ENCODE data around the gene FEM1C.

Gene FEM1C

GRCh38 chr5:115556276-115556675 lies 11.7 kb upstream of the FEM1C start:
- Histone ChIP-seq H3K27me3 (ENCODE audit: insufficient read depth, low read length) (no peaks in the 10 kb centered on the region), H3K9ac (ENCODE audit: low read depth, low read length) (no peak overlapping the region), H3K36me3 (ENCODE audit: insufficient read depth, low read length) (no peaks in the 10 kb centered on the region), H3K4me1 (ENCODE audit: insufficient read depth, low read length) (peaks cover 9% of the 10 kb centered on the region), H3K27ac (ENCODE audit: low read depth, low read length) (no peak overlapping the region), H3K4me3 (ENCODE audit: low read length) (no peak overlapping the region), H3K9me3 (ENCODE audit: insufficient read depth, low read depth, low read length) (no peaks in the 10 kb centered on the region)
- 95% methylated on average over 2 of the region's 2 CpGs for WGBS

- Histone ChIP-seq H3K4me3 (ENCODE audit: low read length) (no peak overlapping the region), H3K9me3 (ENCODE audit: insufficient read depth, low read depth, low read length) (no peaks in the 10 kb centered on the region), H3K9ac (ENCODE audit: low read depth, low read length) (no peak overlapping the region), H3K27ac (ENCODE audit: low read depth, low read length) (no peak overlapping the region), H3K27me3 (ENCODE audit: insufficient read depth, low read length) (no peaks in the 10 kb centered on the region), H3K36me3 (ENCODE audit: insufficient read depth, low read length) (no peaks in the 10 kb centered on the region), H3K4me1 (ENCODE audit: insufficient read depth, low read length) (peaks cover 14% of the 10 kb centered on the region)
- WGBS: 93% methylated on average over 4 of the region's 4 CpGs
Observed at GRCh38 chr5:115555084-115555633, 10.6 kb upstream of the FEM1C start.

- Histone ChIP-seq H3K27me3 (ENCODE audit: insufficient read depth, low read length) (no peaks in the 10 kb centered on the region), H3K4me1 (ENCODE audit: insufficient read depth, low read length) (peaks cover 13% of the 10 kb centered on the region), H3K9ac (ENCODE audit: low read depth, low read length) (no peak overlapping the region), H3K4me3 (ENCODE audit: low read length) (no peak overlapping the region), H3K27ac (ENCODE audit: low read depth, low read length) (no peak overlapping the region), H3K36me3 (ENCODE audit: insufficient read depth, low read length) (no peaks in the 10 kb centered on the region), H3K9me3 (ENCODE audit: insufficient read depth, low read depth, low read length) (no peaks in the 10 kb centered on the region)
- 96% methylated on average over 4 of the region's 4 CpGs for WGBS
Observed at GRCh38 chr5:115553082-115553481, 8.5 kb upstream of the FEM1C start.

GRCh38 chr5:115551415-115551814 lies 6.8 kb upstream of the FEM1C start:
- Histone ChIP-seq H3K9me3 (ENCODE audit: insufficient read depth, low read depth, low read length) (peaks cover 3% of the 10 kb centered on the region; the same call in 1 of the 2 replicates), H3K27me3 (ENCODE audit: insufficient read depth, low read length) (no peaks in the 10 kb centered on the region), H3K9ac (ENCODE audit: low read depth, low read length) (no peak overlapping the region), H3K4me1 (ENCODE audit: insufficient read depth, low read length) (0 out of 2 replicates have a peak, but pooled peaks cover 5% of the 10 kb centered on the region), H3K4me3 (ENCODE audit: low read length) (no peak overlapping the region), H3K27ac (ENCODE audit: low read depth, low read length) (no peak overlapping the region), H3K36me3 (ENCODE audit: insufficient read depth, low read length) (no peaks in the 10 kb centered on the region)
- WGBS: 92% methylated on average over 4 of the region's 4 CpGs

GRCh38 chr5:115549154-115549553 lies 4.6 kb upstream of the FEM1C start:
- Histone ChIP-seq H3K9ac (ENCODE audit: low read depth, low read length) (no peak overlapping the region), H3K36me3 (ENCODE audit: insufficient read depth, low read length) (no peaks in the 10 kb centered on the region), H3K27me3 (ENCODE audit: insufficient read depth, low read length) (no peaks in the 10 kb centered on the region), H3K4me3 (ENCODE audit: low read length) (no peak overlapping the region), H3K4me1 (ENCODE audit: insufficient read depth, low read length) (0 out of 2 replicates have a peak, but pooled peaks cover 5% of the 10 kb centered on the region), H3K9me3 (ENCODE audit: insufficient read depth, low read depth, low read length) (peaks cover 17% of the 10 kb centered on the region), H3K27ac (ENCODE audit: low read depth, low read length) (no peak overlapping the region)
- WGBS: 9% methylated on average over 3 of the region's 3 CpGs

GRCh38 chr5:115548683-115549082 lies 4.1 kb upstream of the FEM1C start:
- peaks cover 17% of the 10 kb centered on the region for H3K9me3 ChIP-seq (ENCODE audit: insufficient read depth, low read depth, low read length)
- H3K4me3 ChIP-seq (ENCODE audit: low read length): no peak overlapping the region
- over 99% methylated on average over 3 of the region's 4 CpGs for WGBS
- H3K27me3 ChIP-seq (ENCODE audit: insufficient read depth, low read length): no peaks in the 10 kb centered on the region
- no peaks in the 10 kb centered on the region for H3K36me3 ChIP-seq (ENCODE audit: insufficient read depth, low read length)
- H3K9ac ChIP-seq (ENCODE audit: low read depth, low read length): no peak overlapping the region
- no peak overlapping the region for H3K27ac ChIP-seq (ENCODE audit: low read depth, low read length)
- 0 out of 2 replicates have a peak, but pooled peaks cover 5% of the 10 kb centered on the region for H3K4me1 ChIP-seq (ENCODE audit: insufficient read depth, low read length)

- peaks cover 17% of the 10 kb centered on the region for H3K9me3 ChIP-seq (ENCODE audit: insufficient read depth, low read depth, low read length)
- H3K27me3 ChIP-seq (ENCODE audit: insufficient read depth, low read length): no peaks in the 10 kb centered on the region
- WGBS: 96% methylated on average over 9 of the region's 9 CpGs
- H3K36me3 ChIP-seq (ENCODE audit: insufficient read depth, low read length): peaks cover 29% of the 10 kb centered on the region
- no peak overlapping the region for H3K27ac ChIP-seq (ENCODE audit: low read depth, low read length)
- H3K4me3 ChIP-seq (ENCODE audit: low read length): peak overlapping the region; percentile 40
- H3K9ac ChIP-seq (ENCODE audit: low read depth, low read length): no peak overlapping the region
- peaks cover 27% of the 10 kb centered on the region for H3K4me1 ChIP-seq (ENCODE audit: insufficient read depth, low read length)
Observed at GRCh38 chr5:115545351-115545882, 842 bp upstream of the FEM1C start.

- Histone ChIP-seq H3K9me3 (ENCODE audit: insufficient read depth, low read depth, low read length) (peaks cover 17% of the 10 kb centered on the region), H3K4me3 (ENCODE audit: low read length) (peak overlapping the region; percentile 77), H3K9ac (ENCODE audit: low read depth, low read length) (peak overlapping the region; percentile 98), H3K27ac (ENCODE audit: low read depth, low read length) (peak overlapping the region; percentile 94), H3K36me3 (ENCODE audit: insufficient read depth, low read length) (peaks cover 42% of the 10 kb centered on the region), H3K27me3 (ENCODE audit: insufficient read depth, low read length) (no peaks in the 10 kb centered on the region), H3K4me1 (ENCODE audit: insufficient read depth, low read length) (peaks cover 36% of the 10 kb centered on the region)
- WGBS: 0% methylated on average over 20 of the region's 20 CpGs
Observed at GRCh38 chr5:115544043-115544435, 536 bp downstream of the FEM1C start.

- peaks cover 47% of the 10 kb centered on the region for H3K36me3 ChIP-seq (ENCODE audit: insufficient read depth, low read length)
- 10% methylated on average over 15 of the region's 15 CpGs for WGBS
- peak overlapping the region; percentile 98 for H3K9ac ChIP-seq (ENCODE audit: low read depth, low read length)
- H3K27ac ChIP-seq (ENCODE audit: low read depth, low read length): peak overlapping the region; percentile 94
- H3K27me3 ChIP-seq (ENCODE audit: insufficient read depth, low read length): no peaks in the 10 kb centered on the region
- peaks cover 17% of the 10 kb centered on the region for H3K9me3 ChIP-seq (ENCODE audit: insufficient read depth, low read depth, low read length)
- peak overlapping the region; percentile 77 for H3K4me3 ChIP-seq (ENCODE audit: low read length)
- H3K4me1 ChIP-seq (ENCODE audit: insufficient read depth, low read length): peaks cover 38% of the 10 kb centered on the region
Observed at GRCh38 chr5:115543365-115544042, 1.1 kb downstream of the FEM1C start.

GRCh38 chr5:115542651-115543364 lies 1.8 kb downstream of the FEM1C start:
- 53% methylated on average over 10 of the region's 10 CpGs for WGBS
- H3K9me3 ChIP-seq (ENCODE audit: insufficient read depth, low read depth, low read length): peaks cover 17% of the 10 kb centered on the region
- H3K4me1 ChIP-seq (ENCODE audit: insufficient read depth, low read length): peaks cover 41% of the 10 kb centered on the region
- no peak overlapping the region for H3K27ac ChIP-seq (ENCODE audit: low read depth, low read length)
- peak overlapping the region; percentile 98; the same call in 1 of the 2 replicates for H3K9ac ChIP-seq (ENCODE audit: low read depth, low read length)
- H3K36me3 ChIP-seq (ENCODE audit: insufficient read depth, low read length): peaks cover 54% of the 10 kb centered on the region
- H3K27me3 ChIP-seq (ENCODE audit: insufficient read depth, low read length): no peaks in the 10 kb centered on the region
- H3K4me3 ChIP-seq (ENCODE audit: low read length): peak overlapping the region; percentile 77

GRCh38 chr5:115542086-115542485 lies 2.5 kb downstream of the FEM1C start:
- Histone ChIP-seq H3K9ac (ENCODE audit: low read depth, low read length) (peak overlapping the region; percentile 38), H3K27me3 (ENCODE audit: insufficient read depth, low read length) (no peaks in the 10 kb centered on the region), H3K4me1 (ENCODE audit: insufficient read depth, low read length) (peaks cover 43% of the 10 kb centered on the region), H3K36me3 (ENCODE audit: insufficient read depth, low read length) (peaks cover 61% of the 10 kb centered on the region), H3K27ac (ENCODE audit: low read depth, low read length) (no peak overlapping the region), H3K9me3 (ENCODE audit: insufficient read depth, low read depth, low read length) (peaks cover 17% of the 10 kb centered on the region), H3K4me3 (ENCODE audit: low read length) (peak overlapping the region; percentile 77)
- 42% methylated on average over 2 of the region's 2 CpGs for WGBS

All from HUES64 (cell line).